Right lobe of liver (tissue), 6 donors: ENCODE results near the gene PDIA2. TPM values are rescaled to one million over a fixed set of nuclear protein-coding genes. Genes with fewer than 3 reads are reported as not detected.

ENCODE experiments used
- ATAC-seq, 4 donors: fragments of 200-7000 bp; cut with Tn5 transposase; one replicate each; pipeline ENCODE4 v1.9.1; 2020; ENCODE audit warnings: mild to moderate bottlenecking in 4 of 4, moderate library complexity in 4 of 4
- DNase-seq, 3 donors: peaks; one replicate each; pipeline ENCODE4 v3.0.0-alpha.2; 2020
- H3K27ac ChIP-seq, 3 donors: fragments of 200-600 bp; one replicate each; pipeline ENCODE4 v1.8.0; 2022
- H3K27me3 ChIP-seq, 2 donors: fragments of 200-600 bp; one replicate each; pipeline ENCODE4 v1.8.0; 2022
- H3K36me3 ChIP-seq, 4 donors: fragments of 200-600 bp; sonication (generic) in 1 of 4; one replicate each; pipeline versions ENCODE4 v1.5.1 to v1.8.0; 2017 to 2022; ENCODE audit warnings: control low read depth in 1 of 4
- H3K4me1 ChIP-seq, 4 donors: fragments of 200-600 bp; sonication (generic) in 1 of 4; one replicate each; pipeline versions ENCODE4 v1.5.1 to v1.8.0; 2017 to 2022; ENCODE audit warnings: control low read depth in 1 of 4
- H3K4me3 ChIP-seq, 3 donors: fragments of 200-600 bp; one replicate each; pipeline ENCODE4 v1.8.0; 2022
- H3K9me3 ChIP-seq, 4 donors: fragments of 200-600 bp; sonication (generic) in 1 of 4; one replicate each; pipeline versions ENCODE4 v1.5.1 to v1.8.0; 2017 to 2022; ENCODE audit warnings: control low read depth in 1 of 4
- CTCF ChIP-seq, 4 donors: fragments of 200-600 bp in 3 of 4; fragments of 450-650 bp in 1 of 4; IDR thresholded peaks; one replicate each; pipeline versions ENCODE4 v1.5.1 to v1.8.0; 2016 to 2022; ENCODE audit warnings: antibody characterized with exemption in 4 of 4, mild to moderate bottlenecking in 2 of 4
- POLR2A ChIP-seq: fragments of 450-650 bp; IDR thresholded peaks from one replicate; pipeline ENCODE4 v1.6.1; 2017; ENCODE audit warnings: antibody characterized with exemption, mild to moderate bottlenecking
- WGBS: methylation state at CpG from one replicate; pipeline ENCODE4 v1.1.6; 2018; ENCODE audit warnings: low coverage, low lambda C conversion rate; ENCODE audit not compliant: insufficient coverage; ENCODE audit errors: missing lambda C conversion rate; 5-methylcytosine and 5-hydroxymethylcytosine counted together
- intact Hi-C, 2 donors: fragments of 100-400 bp; cut with DNase I; formaldehyde crosslinking; loops; one replicate each; pipeline versions ENCODE4 v1.11.2 to v1.14.1; 2022
- total RNA-seq, 6 experiments: library from RNA; depleted of rRNA in 2 of 6; stranded (reverse); fragments of >200 nt in 2 of 6; fragmentation: NEBNext Ultra II Directional in 3 of 6; extraction: Animal tissue kit (Norgen Biotek cat#: 25700) in 3 of 6; gene quantifications; one replicate each; pipeline versions ENCODE4 v1.1.0 to v1.2.4, GENCODE V29; 2016 to 2023
- donor health status: DM: no; HTN: yes; CAD: no.
- donor health status: DM: no; HTN: no; CAD: no.
- donor health status: DM: no; HTN: no; CAD: no.
- donor health status: DM: no; HTN: yes; CAD: no.
- donor health status: DM: no; HTN: yes; CAD: no.

Gene PDIA2
- total RNA-seq, 6 experiments from 2014 or later, result not detected

GRCh38 chr16:280991-281659 lies 1.8 kb upstream of the PDIA2 start:
- H3K4me1 ChIP-seq, result no peaks in the 10 kb centered on the region
- H3K36me3 ChIP-seq, result no peaks in the 10 kb centered on the region
- ATAC-seq (peak in 1 of 4 donors; percentile 3), DNase-seq (no peak)
- no peaks in the 10 kb centered on the region for H3K9me3 ChIP-seq
- peaks cover 0 to 18% of the 10 kb centered on the region in 2 donors for H3K27me3 ChIP-seq
- WGBS, result 62% methylated on average over 3 of the region's 27 CpGs
- no peak for TF ChIP-seq POLR2A
- no peak for TF ChIP-seq CTCF (IDR thresholded peaks at IDR 0.05)
- no peak overlapping the region for H3K27ac ChIP-seq
- intact Hi-C loops, result no loop called here
- no peak overlapping the region for H3K4me3 ChIP-seq

- Histone ChIP-seq H3K4me1 (no peaks in the 10 kb centered on the region), H3K9me3 (no peaks in the 10 kb centered on the region), H3K27me3 (peaks cover 0 to 18% of the 10 kb centered on the region in 2 donors), H3K4me3 (no peak overlapping the region), H3K36me3 (no peaks in the 10 kb centered on the region), H3K27ac (no peak overlapping the region)
- intact Hi-C loops, result no loop called here
- TF ChIP-seq CTCF (IDR thresholded peaks at IDR 0.05) (no peak), POLR2A (no peak)
- WGBS, result no CpG with 5 or more reads among the region's 25 CpGs
- ATAC-seq (no peak), DNase-seq (no peak)
These were observed 1.2 kb upstream of the PDIA2 start for GRCh38 chr16:281660-282255.

- intact Hi-C loops, result no loop called here
- ATAC-seq, result no peak
- H3K9me3 ChIP-seq, result no peaks in the 10 kb centered on the region
- peaks cover 0 to 18% of the 10 kb centered on the region in 2 donors for H3K27me3 ChIP-seq
- H3K27ac ChIP-seq, result no peak overlapping the region
- DNase-seq, result no peak
- TF ChIP-seq CTCF (IDR thresholded peaks at IDR 0.05), result no peak
- TF ChIP-seq POLR2A, result no peak
- no peak overlapping the region for H3K4me3 ChIP-seq
- H3K4me1 ChIP-seq, result no peaks in the 10 kb centered on the region
- H3K36me3 ChIP-seq, result no peaks in the 10 kb centered on the region
- WGBS, result no CpG with 5 or more reads among the region's 22 CpGs
These were observed 473 bp upstream of the PDIA2 start for GRCh38 chr16:282491-282890.

GRCh38 chr16:284204-285120 lies 1.5 kb downstream of the PDIA2 start:
- TF ChIP-seq POLR2A (no peak), CTCF (IDR thresholded peaks at IDR 0.05) (no peak)
- H3K4me3 ChIP-seq, result no peak overlapping the region
- no peak overlapping the region for H3K27ac ChIP-seq
- H3K36me3 ChIP-seq, result no peaks in the 10 kb centered on the region
- no peaks in the 10 kb centered on the region for H3K4me1 ChIP-seq
- 80% methylated on average over 1 of the region's 52 CpGs for WGBS
- H3K27me3 ChIP-seq, result peaks cover 0 to 16% of the 10 kb centered on the region in 2 donors
- ATAC-seq (no peak), DNase-seq (no peak)
- intact Hi-C loops, result no loop called here
- no peaks in the 10 kb centered on the region for H3K9me3 ChIP-seq
